Transverse colon (tissue), 4 donors: ENCODE data around the gene ACTRT2. TPM values are rescaled to one million over a fixed set of nuclear protein-coding genes. Genes with fewer than 3 reads are reported as not detected.

Experiments
- DNase-seq: peaks from one replicate; pipeline ENCODE4 v3.0.0-alpha.2; 2019
- H3K27ac ChIP-seq, 4 donors: fragments of 200-600 bp; sonication (generic); 2 replicates each; pipeline ENCODE4 v1.5.1; 2016 to 2018; ENCODE audit warnings: inconsistent platforms in 4 of 4
- H3K27me3 ChIP-seq: fragments of 200-600 bp; sonication (generic); 2 replicates; pipeline ENCODE4 v1.5.1; 2017; ENCODE audit warnings: inconsistent platforms
- H3K36me3 ChIP-seq, 4 donors: fragments of 200-600 bp; sonication (generic); 2 replicates each; pipeline ENCODE4 v1.5.1; 2017 to 2019; ENCODE audit warnings: inconsistent platforms in 4 of 4
- H3K4me1 ChIP-seq, 4 donors: fragments of 200-600 bp; sonication (generic); 2 replicates each; pipeline ENCODE4 v1.5.1; 2017 to 2020; ENCODE audit warnings: inconsistent platforms in 4 of 4
- H3K4me3 ChIP-seq, 4 donors: fragments of 200-600 bp; sonication (generic); 1 replicate in 1 of 4; 2 replicates in 3 of 4; pipeline versions ENCODE4 v1.5.1 to v1.6.1; 2017 to 2019; ENCODE audit warnings: inconsistent platforms in 4 of 4
- H3K9me3 ChIP-seq, 2 donors: fragments of 200-600 bp; sonication (generic); 2 replicates each; pipeline ENCODE4 v1.5.1; 2017 to 2019; ENCODE audit warnings: inconsistent platforms in 2 of 2
- CTCF ChIP-seq, 5 experiments: fragments of 200-600 bp in 3 of 5; fragments of 450-650 bp in 2 of 5; sonication (generic) in 3 of 5; IDR thresholded peaks; 1 replicate in 2 of 5; 2 replicates in 3 of 5; pipeline ENCODE4 v1.5.1; 2016 to 2017; ENCODE audit warnings: antibody characterized with exemption in 5 of 5, inconsistent platforms in 3 of 5, mild to moderate bottlenecking in 2 of 5, moderate library complexity in 1 of 5
- EP300 ChIP-seq: sonication (generic); formaldehyde crosslinking; IDR thresholded peaks from one replicate; pipeline ENCODE4 v1.6.1; 2017; ENCODE audit warnings: antibody characterized with exemption, low read depth
- POLR2A ChIP-seq: fragments of 450-650 bp; IDR thresholded peaks from one replicate; pipeline ENCODE4 v1.6.1; 2016; ENCODE audit warnings: antibody characterized with exemption, mild to moderate bottlenecking, moderate library complexity
- POLR2AphosphoS5 ChIP-seq, 3 donors: sonication (generic); formaldehyde crosslinking; IDR thresholded peaks; one replicate each; pipeline ENCODE4 v1.6.1; 2016; ENCODE audit warnings: antibody characterized with exemption in 3 of 3
- WGBS, 2 donors: methylation state at CpG; one replicate each; pipeline ENCODE4 v1.1.5; 2018; ENCODE audit warnings: low coverage in 1 of 2; 5-methylcytosine and 5-hydroxymethylcytosine counted together
- in situ Hi-C, 4 donors: fragments of 200-750 bp; cut with MboI; loops; one replicate each; pipeline versions ENCODE4 v1.15.0 to v1.15.1; 2017; ENCODE audit warnings: low sequenced_read_pairs in 3 of 4, low pct_ligation_motif_present in 1 of 4, low pct_unique_long_range_greater_than_20kb in 1 of 4
- intact Hi-C: fragments of 100-400 bp; cut with DNase I; formaldehyde crosslinking; loops from one replicate; pipeline ENCODE4 v1.15.1; 2023; ENCODE audit warnings: low total_unique reads
- total RNA-seq, 4 donors: library from RNA; depleted of rRNA; stranded (reverse); fragments of >200 nt; gene quantifications; one replicate each; pipeline ENCODE4 v1.1.0, GENCODE V29; 2016

The ACTRT2 gene
- total RNA-seq, 4 donors from 2014 or later: not detected

- no peaks in the 10 kb centered on the region for H3K4me1 ChIP-seq
- no peak for DNase-seq
- TF ChIP-seq CTCF (IDR thresholded peaks at IDR 0.05): no peak
- TF ChIP-seq POLR2A: no peak
- no peak for TF ChIP-seq EP300
- TF ChIP-seq POLR2AphosphoS5 (IDR thresholded peaks at IDR 0.05): no peak
- no peak overlapping the region for H3K27ac ChIP-seq
- no peak overlapping the region for H3K4me3 ChIP-seq
- in situ Hi-C loops: no loop called here
- H3K9me3 ChIP-seq: no peaks in the 10 kb centered on the region
- intact Hi-C loops: no loop called here
- H3K36me3 ChIP-seq: no peaks in the 10 kb centered on the region
- no peaks in the 10 kb centered on the region for H3K27me3 ChIP-seq
- WGBS, 2 donors: 78 to 87% methylated on average over 11 to 15 of the region's 15 CpGs
These were observed 38.0 kb upstream of the ACTRT2 start for GRCh38 chr1:2983319-2983705.

- intact Hi-C loops: no loop called here
- H3K27ac ChIP-seq: no peak overlapping the region
- no peak overlapping the region for H3K4me3 ChIP-seq
- H3K9me3 ChIP-seq: no peaks in the 10 kb centered on the region
- no peaks in the 10 kb centered on the region for H3K36me3 ChIP-seq
- TF ChIP-seq EP300 (no peak), POLR2A (no peak), CTCF (IDR thresholded peaks at IDR 0.05) (no peak)
- 70% methylated on average over 20 of the region's 21 CpGs; no CpG with 5 or more reads in 1 of the 2 donors for WGBS, 2 donors
- H3K27me3 ChIP-seq: no peaks in the 10 kb centered on the region
- in situ Hi-C loops: no loop called here
- H3K4me1 ChIP-seq: no peaks in the 10 kb centered on the region
- DNase-seq: no peak
These were observed 37.4 kb upstream of the ACTRT2 start for GRCh38 chr1:2983706-2984398.

- TF ChIP-seq CTCF (IDR thresholded peaks at IDR 0.05) (no peak), POLR2A (no peak)
- DNase-seq: no peak
- in situ Hi-C loops: no loop called here
These were observed 36.7 kb upstream of the ACTRT2 start for GRCh38 chr1:2984399-2985061.

GRCh38 chr1:2985067-2985561 is 36.2 kb upstream of the ACTRT2 start:
- Histone ChIP-seq H3K9me3 (no peaks in the 10 kb centered on the region), H3K36me3 (no peaks in the 10 kb centered on the region), H3K27me3 (peaks cover 5% of the 10 kb centered on the region), H3K27ac (no peak overlapping the region), H3K4me3 (no peak overlapping the region), H3K4me1 (no peaks in the 10 kb centered on the region)
- no peak for DNase-seq
- 67% methylated on average over 10 of the region's 17 CpGs; no CpG with 5 or more reads in 1 of the 2 donors for WGBS, 2 donors
- intact Hi-C loops: no loop called here
- TF ChIP-seq POLR2A (no peak), POLR2AphosphoS5 (IDR thresholded peaks at IDR 0.05) (no peak), EP300 (no peak), CTCF (IDR thresholded peaks at IDR 0.05) (no peak)
- in situ Hi-C loops: no loop called here

More at GRCh38 chr1:2984399-2985061, 36.7 kb upstream of the ACTRT2 start:
- no peaks in the 10 kb centered on the region for H3K9me3 ChIP-seq
- no peaks in the 10 kb centered on the region for H3K4me1 ChIP-seq
- H3K27ac ChIP-seq: no peak overlapping the region
- H3K36me3 ChIP-seq: no peaks in the 10 kb centered on the region
- 86% methylated on average over 12 of the region's 12 CpGs; no CpG with 5 or more reads in 1 of the 2 donors for WGBS, 2 donors
- intact Hi-C loops: no loop called here
- H3K4me3 ChIP-seq: no peak overlapping the region
- no peaks in the 10 kb centered on the region for H3K27me3 ChIP-seq
